Calu3 (cell line): ENCODE measurements around the gene ADGRG1. TPM values are rescaled to one million over a fixed set of nuclear protein-coding genes. Genes with fewer than 3 reads are reported as not detected.

Experiments
- BruUV-seq: library from RNA; stranded (reverse); fragments of 400-500 nt; replicated peaks from 2 replicates; lab custom pipeline; 2021; lab: Mats Ljungman, UMichigan
- CTCF ChIA-PET: fragments of 300-600 bp; sonication (Branson Sonifier 250); formaldehyde crosslinking; loops from one replicate; lab custom pipeline; 2022; ENCODE audit warnings: antibody characterized with exemption; lab: Charles Lee
- DNase-seq: peaks from one replicate; pipeline ENCODE4 v3.0.0; 2022
- H3K27ac Mint-ChIP-seq: one replicate; pipeline ENCODE4 v1.8.0; 2022; ENCODE audit warnings: mixed read lengths; ENCODE audit not compliant: unreplicated experiment
- H3K27me3 Mint-ChIP-seq: one replicate; pipeline ENCODE4 v1.8.0; 2022; ENCODE audit warnings: mixed read lengths; ENCODE audit not compliant: unreplicated experiment
- H3K36me3 Mint-ChIP-seq: one replicate; pipeline ENCODE4 v1.8.0; 2022; ENCODE audit warnings: mild to moderate bottlenecking, moderate library complexity, mixed read lengths; ENCODE audit not compliant: insufficient read depth, unreplicated experiment
- H3K4me1 Mint-ChIP-seq: one replicate; pipeline ENCODE4 v1.8.0; 2022; ENCODE audit warnings: mild to moderate bottlenecking, low read depth, mixed read lengths; ENCODE audit not compliant: unreplicated experiment
- H3K4me3 Mint-ChIP-seq: one replicate; pipeline ENCODE4 v1.8.0; 2022; ENCODE audit warnings: mild to moderate bottlenecking, low read depth, moderate library complexity, mixed read lengths; ENCODE audit not compliant: unreplicated experiment
- H3K9me3 Mint-ChIP-seq: one replicate; pipeline ENCODE4 v1.8.0; 2022; ENCODE audit warnings: low read depth, mixed read lengths; ENCODE audit not compliant: unreplicated experiment
- intact Hi-C: fragments of 100-400 bp; cut with micrococcal nuclease; formaldehyde crosslinking; loops from one replicate; pipeline ENCODE4 v1.10.0; 2022; ENCODE audit not compliant: unreplicated experiment
- total RNA-seq: library from RNA; stranded (reverse); gene quantifications from 2 replicates; pipeline ENCODE4 v1.2.3, GENCODE V29; 2022
- TF ChIP-seq, protein P1 (sequence below): fragments of 200-600 bp; IDR thresholded peaks from one replicate; pipeline ENCODE4 v1.8.0; 2022; ENCODE audit warnings: antibody characterized with exemption; ENCODE audit not compliant: unreplicated experiment

ADGRG1 gene
- total RNA-seq, 1 experiment from 2014 or later = 278 TPM

GRCh38 chr16:57684626-57685358, 56.4 kb downstream of the ADGRG1 start:
- TF ChIP-seq, protein P1, sequence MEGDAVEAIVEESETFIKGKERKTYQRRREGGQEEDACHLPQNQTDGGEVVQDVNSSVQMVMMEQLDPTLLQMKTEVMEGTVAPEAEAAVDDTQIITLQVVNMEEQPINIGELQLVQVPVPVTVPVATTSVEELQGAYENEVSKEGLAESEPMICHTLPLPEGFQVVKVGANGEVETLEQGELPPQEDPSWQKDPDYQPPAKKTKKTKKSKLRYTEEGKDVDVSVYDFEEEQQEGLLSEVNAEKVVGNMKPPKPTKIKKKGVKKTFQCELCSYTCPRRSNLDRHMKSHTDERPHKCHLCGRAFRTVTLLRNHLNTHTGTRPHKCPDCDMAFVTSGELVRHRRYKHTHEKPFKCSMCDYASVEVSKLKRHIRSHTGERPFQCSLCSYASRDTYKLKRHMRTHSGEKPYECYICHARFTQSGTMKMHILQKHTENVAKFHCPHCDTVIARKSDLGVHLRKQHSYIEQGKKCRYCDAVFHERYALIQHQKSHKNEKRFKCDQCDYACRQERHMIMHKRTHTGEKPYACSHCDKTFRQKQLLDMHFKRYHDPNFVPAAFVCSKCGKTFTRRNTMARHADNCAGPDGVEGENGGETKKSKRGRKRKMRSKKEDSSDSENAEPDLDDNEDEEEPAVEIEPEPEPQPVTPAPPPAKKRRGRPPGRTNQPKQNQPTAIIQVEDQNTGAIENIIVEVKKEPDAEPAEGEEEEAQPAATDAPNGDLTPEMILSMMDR = no peak
- Mint-ChIP-seq H3K4me3 (no peak overlapping the region), H3K36me3 (no peaks in the 10 kb centered on the region), H3K27me3 (peaks cover 62% of the 10 kb centered on the region), H3K4me1 (no peaks in the 10 kb centered on the region), H3K27ac (no peak overlapping the region), H3K9me3 (no peaks in the 10 kb centered on the region)
- no peak for DNase-seq
- BruUV-seq = no TSS peak
- CTCF ChIA-PET = interaction anchor here (0.9 kb wide), 1 partner anchor 22 kb away, joined by 3 read pairs; no protein-coding TSS in a partner anchor
- intact Hi-C loops = no loop called here

GRCh38 chr16:57685633-57686032, 57.2 kb downstream of the ADGRG1 start:
- TF ChIP-seq, protein P1 = no peak
- no peak overlapping the region for H3K27ac Mint-ChIP-seq
- peaks cover 59% of the 10 kb centered on the region for H3K27me3 Mint-ChIP-seq
- no peak overlapping the region for H3K4me3 Mint-ChIP-seq
- no peak for DNase-seq
- H3K4me1 Mint-ChIP-seq = no peaks in the 10 kb centered on the region
- no TSS peak for BruUV-seq
- no peaks in the 10 kb centered on the region for H3K9me3 Mint-ChIP-seq
- intact Hi-C loops = no loop called here
- H3K36me3 Mint-ChIP-seq = no peaks in the 10 kb centered on the region
- CTCF ChIA-PET = interaction anchor here (0.9 kb wide), 1 partner anchor 21 kb away, joined by 3 read pairs; no protein-coding TSS in a partner anchor

- no TSS peak for BruUV-seq
- H3K4me3 Mint-ChIP-seq = no peak overlapping the region
- TF ChIP-seq, protein P1 = no peak
- intact Hi-C loops = no loop called here
- no peaks in the 10 kb centered on the region for H3K36me3 Mint-ChIP-seq
- DNase-seq = no peak
- H3K4me1 Mint-ChIP-seq = no peaks in the 10 kb centered on the region
- H3K9me3 Mint-ChIP-seq = no peaks in the 10 kb centered on the region
- no peak overlapping the region for H3K27ac Mint-ChIP-seq
- peaks cover 59% of the 10 kb centered on the region for H3K27me3 Mint-ChIP-seq
- CTCF ChIA-PET = no interaction called here
Observed at GRCh38 chr16:57686577-57686976, 58.1 kb downstream of the ADGRG1 start.

DNA sequence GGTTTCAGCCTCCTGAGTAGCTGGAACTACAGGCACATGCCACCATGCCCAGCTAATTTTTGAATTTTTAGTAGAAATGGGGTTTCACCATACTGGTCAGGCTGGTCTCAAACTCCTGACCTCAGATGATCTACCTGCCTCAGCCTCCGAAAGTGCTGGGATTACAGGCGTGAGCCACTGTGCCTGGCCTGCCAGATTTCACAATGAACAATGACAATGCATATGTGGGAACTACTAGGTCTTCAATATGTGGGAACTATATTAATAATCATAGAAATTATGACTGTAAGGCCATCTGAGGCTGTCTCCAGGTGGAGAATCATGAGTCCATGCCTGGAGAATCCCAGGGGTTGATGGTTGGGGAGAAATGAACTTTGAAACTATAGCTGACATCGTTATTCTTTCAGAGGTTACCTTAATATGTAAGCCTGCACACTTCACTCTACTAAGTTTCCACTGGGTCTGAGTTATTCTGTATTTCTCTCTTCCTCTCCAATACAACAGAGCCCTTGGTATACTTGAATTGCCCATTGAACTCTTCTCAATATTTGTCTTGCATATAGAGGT, 59.0 kb downstream of the ADGRG1 start:
- Mint-ChIP-seq H3K36me3 (no peaks in the 10 kb centered on the region), H3K4me1 (no peaks in the 10 kb centered on the region), H3K27me3 (peaks cover 59% of the 10 kb centered on the region), H3K9me3 (no peaks in the 10 kb centered on the region), H3K27ac (no peak overlapping the region), H3K4me3 (no peak overlapping the region)
- intact Hi-C loops = no loop called here
- CTCF ChIA-PET = no interaction called here
- TF ChIP-seq, protein P1 = no peak
- BruUV-seq = no TSS peak
- DNase-seq = no peak
